Measurements from ENCODE around the gene BTBD9.

BTBD9 gene

DNA sequence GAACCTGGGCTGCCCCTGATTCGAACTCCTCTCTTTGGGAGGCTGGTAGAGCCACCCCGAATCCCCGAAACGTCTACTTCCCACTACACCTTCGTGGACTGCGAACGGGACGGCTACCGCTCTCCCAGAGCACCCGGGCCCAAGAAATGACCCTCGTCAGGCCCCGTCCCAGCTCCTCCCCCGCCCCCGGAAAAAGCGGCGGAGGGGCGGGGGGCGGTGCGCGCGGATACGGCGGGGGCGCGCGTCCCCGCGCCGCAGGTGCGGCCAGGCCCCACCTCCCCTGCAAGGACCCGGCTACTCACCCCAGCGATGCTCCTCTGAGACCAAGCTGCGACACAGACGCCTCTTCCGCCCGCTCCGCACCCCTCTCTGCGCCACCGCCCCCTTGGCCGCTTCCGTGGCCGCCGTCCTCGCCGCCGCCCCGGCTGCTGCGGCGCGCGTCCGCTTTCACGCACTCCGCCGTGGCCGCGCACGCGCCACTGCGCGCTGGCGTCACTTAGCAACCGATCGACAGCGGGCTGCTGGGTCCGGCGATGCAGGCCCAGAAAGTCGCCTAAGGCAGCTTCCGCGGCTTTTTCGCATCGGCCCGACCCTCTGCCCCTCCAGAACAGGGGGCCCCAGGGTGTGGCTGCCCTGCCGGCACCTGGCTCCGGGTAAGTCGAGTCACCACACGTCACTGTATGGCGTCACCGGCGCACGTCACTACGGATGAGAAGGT, at the start of gene BTBD9:
Gene BTBD9 (minus strand): TSS at position 432 of the 718 bp plus-strand sequence.
- TF ChIP-seq, protein P1, sequence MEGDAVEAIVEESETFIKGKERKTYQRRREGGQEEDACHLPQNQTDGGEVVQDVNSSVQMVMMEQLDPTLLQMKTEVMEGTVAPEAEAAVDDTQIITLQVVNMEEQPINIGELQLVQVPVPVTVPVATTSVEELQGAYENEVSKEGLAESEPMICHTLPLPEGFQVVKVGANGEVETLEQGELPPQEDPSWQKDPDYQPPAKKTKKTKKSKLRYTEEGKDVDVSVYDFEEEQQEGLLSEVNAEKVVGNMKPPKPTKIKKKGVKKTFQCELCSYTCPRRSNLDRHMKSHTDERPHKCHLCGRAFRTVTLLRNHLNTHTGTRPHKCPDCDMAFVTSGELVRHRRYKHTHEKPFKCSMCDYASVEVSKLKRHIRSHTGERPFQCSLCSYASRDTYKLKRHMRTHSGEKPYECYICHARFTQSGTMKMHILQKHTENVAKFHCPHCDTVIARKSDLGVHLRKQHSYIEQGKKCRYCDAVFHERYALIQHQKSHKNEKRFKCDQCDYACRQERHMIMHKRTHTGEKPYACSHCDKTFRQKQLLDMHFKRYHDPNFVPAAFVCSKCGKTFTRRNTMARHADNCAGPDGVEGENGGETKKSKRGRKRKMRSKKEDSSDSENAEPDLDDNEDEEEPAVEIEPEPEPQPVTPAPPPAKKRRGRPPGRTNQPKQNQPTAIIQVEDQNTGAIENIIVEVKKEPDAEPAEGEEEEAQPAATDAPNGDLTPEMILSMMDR (IDR thresholded peaks at IDR 0.05; ENCODE audit: low read depth, low read length, missing control alignments) = no peak
- in situ Hi-C loops (cut with HindIII; ENCODE audit: low sequenced_read_pairs) = no loop called here
- peak within 1 kb of the TSS; percentile 63 for H3K4me3 ChIP-seq (ENCODE audit: low read depth, low read length)
- peak; percentile 59 for DNase-seq (ENCODE audit: low read depth)

DNA sequence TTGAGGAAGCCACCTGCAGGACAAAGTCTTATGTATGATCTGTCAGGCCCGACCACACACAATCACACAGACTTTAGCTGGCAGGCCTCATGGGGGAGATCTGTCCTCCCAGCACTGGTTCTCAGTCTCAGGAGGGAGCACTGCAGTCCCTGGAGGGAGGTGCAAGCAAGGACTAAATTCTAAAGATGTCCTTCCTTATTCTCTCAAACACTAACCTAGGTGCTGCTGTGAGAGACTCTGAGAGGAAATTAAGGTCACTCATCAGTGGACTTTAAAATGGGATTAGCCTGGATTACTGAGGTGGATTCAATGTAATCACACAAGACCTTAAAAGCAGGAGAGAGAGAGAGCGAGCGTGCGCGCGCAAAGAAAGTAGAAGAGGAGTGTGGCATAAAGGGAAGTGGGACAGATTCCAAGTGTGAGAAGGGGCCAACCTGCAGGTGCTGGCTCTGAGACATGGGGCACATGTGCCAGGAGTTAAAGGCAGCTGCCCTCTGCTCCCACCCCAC, 48.9 kb upstream of the BTBD9 start:
- DNase-seq (ENCODE audit: low read depth) = no peak
- in situ Hi-C loops (cut with HindIII; ENCODE audit: low sequenced_read_pairs) = no loop called here
- no peak overlapping the region for H3K4me3 ChIP-seq (ENCODE audit: low read depth, low read length)
- TF ChIP-seq, protein P1 (IDR thresholded peaks at IDR 0.05; ENCODE audit: low read depth, low read length, missing control alignments) = no peak

DNA sequence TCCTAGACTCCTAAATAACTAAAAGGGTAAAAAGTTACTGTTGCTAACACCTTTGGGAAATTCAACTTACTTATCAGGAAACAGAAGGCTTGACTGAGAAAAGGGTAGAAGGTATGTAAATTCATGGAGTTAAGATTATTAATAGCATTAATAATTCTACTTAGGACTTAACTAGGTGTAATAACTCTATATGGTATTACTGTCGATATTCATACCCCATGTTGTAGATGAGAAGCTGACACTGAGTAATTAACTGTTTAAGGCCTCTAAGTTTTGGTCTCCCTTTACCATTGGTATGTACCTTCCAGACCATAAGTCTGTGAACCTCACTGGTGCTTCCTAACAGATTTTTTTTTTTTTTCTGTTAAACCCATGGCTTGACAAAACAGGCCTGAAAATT, 47.8 kb upstream of the BTBD9 start:
- TF ChIP-seq, protein P1 (IDR thresholded peaks at IDR 0.05; ENCODE audit: low read depth, low read length, missing control alignments) = no peak
- in situ Hi-C loops (cut with HindIII; ENCODE audit: low sequenced_read_pairs) = no loop called here
- H3K4me3 ChIP-seq (ENCODE audit: low read depth, low read length) = no peak overlapping the region
- DNase-seq (ENCODE audit: low read depth) = no peak

DNA sequence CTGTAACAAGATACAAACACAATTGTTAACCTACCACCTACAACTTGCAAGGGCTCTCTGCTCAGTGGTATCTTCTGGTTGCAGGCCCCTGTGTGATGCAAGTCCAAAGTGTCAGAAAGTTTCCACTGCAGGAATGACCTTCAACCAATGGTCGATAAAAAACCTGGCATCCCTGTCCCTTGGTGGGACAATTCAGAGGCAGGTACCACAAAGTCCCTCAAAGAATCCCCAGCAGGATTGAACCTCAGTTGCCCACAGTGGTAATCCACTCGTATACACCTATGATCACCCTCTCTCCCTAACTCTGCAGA, 47.3 kb upstream of the BTBD9 start:
- in situ Hi-C loops (cut with HindIII; ENCODE audit: low sequenced_read_pairs) = no loop called here
- H3K4me3 ChIP-seq (ENCODE audit: low read depth, low read length) = no peak overlapping the region
- TF ChIP-seq, protein P1 (IDR thresholded peaks at IDR 0.05; ENCODE audit: low read depth, low read length, missing control alignments) = no peak
- DNase-seq (ENCODE audit: low read depth) = no peak

DNA sequence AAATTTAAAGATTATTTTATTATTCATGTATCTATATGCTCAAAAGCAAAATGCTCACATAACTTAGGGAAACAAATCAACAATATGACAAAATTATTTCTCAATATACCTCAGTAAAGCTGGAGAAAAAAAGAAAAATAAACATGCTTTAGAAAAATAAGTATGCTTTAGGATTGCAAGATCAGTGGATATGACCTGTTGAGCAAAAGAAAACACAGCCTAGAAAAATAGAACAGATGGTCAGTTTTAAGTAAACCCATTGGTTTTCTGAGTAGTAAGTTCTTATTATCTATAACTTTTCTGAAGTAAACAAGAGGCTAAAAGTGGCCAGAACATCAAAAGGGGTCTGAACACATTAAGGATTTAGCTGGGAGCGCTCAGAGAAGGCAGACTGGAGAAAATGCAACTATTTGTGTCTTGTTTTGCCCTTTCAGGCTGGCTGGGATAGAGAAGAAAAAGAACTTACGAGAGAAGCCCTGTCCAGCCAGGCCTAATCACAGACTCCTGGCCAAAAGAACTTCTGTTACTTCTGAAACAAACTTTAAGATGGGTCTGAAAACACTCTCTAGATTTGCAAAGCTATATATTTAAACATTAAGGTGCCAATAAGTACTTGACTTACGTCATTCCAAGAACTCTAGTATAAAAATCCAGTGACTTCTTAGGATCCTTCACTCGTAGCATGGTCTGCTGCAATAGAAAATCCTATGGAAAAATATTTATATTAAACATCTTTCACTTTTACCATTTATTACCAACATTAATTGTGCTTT, 46.7 kb upstream of the BTBD9 start:
- in situ Hi-C loops (cut with HindIII; ENCODE audit: low sequenced_read_pairs) = no loop called here
- TF ChIP-seq, protein P1 (IDR thresholded peaks at IDR 0.05; ENCODE audit: low read depth, low read length, missing control alignments) = no peak

DNA sequence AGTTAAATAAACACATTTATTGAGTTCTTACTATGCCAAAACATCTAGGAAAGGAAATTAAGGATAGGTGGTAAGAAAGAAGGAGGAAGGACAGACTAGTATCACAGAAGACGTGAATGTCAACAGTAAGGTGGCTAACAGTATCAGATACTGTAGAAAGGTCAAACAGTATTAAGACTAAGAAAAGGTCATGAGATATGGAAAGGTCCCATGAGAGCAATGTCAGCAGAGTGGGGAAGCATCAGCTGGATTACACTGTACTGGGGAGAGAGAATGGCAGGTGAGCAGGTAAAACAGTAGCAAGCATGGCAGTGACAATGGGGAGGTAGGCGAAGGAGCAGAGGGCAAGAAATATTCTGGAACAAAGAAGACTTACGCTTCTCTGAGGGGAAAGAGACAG, 45.2 kb upstream of the BTBD9 start:
- TF ChIP-seq, protein P1 (IDR thresholded peaks at IDR 0.05; ENCODE audit: low read depth, low read length, missing control alignments) = no peak
- in situ Hi-C loops (cut with HindIII; ENCODE audit: low sequenced_read_pairs) = no loop called here
- DNase-seq (ENCODE audit: low read depth) = no peak
- no peak overlapping the region for H3K4me3 ChIP-seq (ENCODE audit: low read depth, low read length)

More for the DNA sequence above, 46.7 kb upstream of the BTBD9 start:
- DNase-seq (ENCODE audit: low read depth) = no peak
- no peak overlapping the region for H3K4me3 ChIP-seq (ENCODE audit: low read depth, low read length)
